22Rv1 (cell line): ENCODE measurements around the gene AGFG2.

Experiments
- H3K27ac ChIP-seq: fragments of 450-650 bp; 2 replicates; pipeline ENCODE4 v1.5.1; 2017
- ZFX ChIP-seq: fragments of 450-650 bp; IDR thresholded peaks from 2 replicates; pipeline ENCODE4 v1.6.1; 2017; ENCODE audit warnings: antibody characterized with exemption, borderline replicate concordance
- TF ChIP-seq, protein P1 (sequence below): fragments of 450-650 bp; IDR thresholded peaks from 2 replicates; pipeline ENCODE4 v1.5.1; 2017; ENCODE audit warnings: mild to moderate bottlenecking

AGFG2 gene

DNA sequence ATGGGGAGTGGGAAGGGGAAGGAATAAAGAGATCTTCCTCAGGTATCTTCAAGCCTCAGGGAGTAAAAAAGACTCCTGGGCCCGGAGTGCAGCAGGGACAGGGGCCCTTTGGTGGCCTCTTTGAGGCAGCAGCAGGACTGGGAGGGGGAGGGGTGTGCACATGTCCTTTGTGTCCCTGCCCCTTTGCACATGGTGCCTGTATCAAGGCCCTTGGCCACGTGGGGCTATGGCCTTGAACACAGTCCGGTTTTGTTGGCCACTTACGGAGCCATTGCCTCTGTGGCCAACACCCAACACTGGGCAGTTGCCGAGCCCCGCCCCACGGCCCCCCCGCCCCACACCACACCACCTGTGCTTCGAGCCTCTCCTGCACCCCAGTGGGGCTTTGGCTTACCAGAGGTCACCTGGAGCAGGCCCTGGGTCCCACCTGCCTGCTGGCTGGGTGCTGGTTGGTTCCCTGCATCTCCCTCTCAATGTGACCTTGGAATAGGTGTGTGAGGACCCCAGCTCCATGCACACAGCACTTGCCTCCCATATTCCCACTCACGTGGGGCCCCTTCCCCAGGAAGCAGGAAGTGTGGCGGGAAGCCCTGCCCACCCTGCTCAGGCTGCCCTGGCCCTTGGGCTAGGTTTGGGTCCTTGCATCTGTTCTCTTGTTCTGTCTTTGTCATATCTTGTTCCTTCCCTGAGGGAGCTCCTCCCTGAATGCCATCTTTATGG, 29.3 kb downstream of the AGFG2 start:
- TF ChIP-seq, protein P1, sequence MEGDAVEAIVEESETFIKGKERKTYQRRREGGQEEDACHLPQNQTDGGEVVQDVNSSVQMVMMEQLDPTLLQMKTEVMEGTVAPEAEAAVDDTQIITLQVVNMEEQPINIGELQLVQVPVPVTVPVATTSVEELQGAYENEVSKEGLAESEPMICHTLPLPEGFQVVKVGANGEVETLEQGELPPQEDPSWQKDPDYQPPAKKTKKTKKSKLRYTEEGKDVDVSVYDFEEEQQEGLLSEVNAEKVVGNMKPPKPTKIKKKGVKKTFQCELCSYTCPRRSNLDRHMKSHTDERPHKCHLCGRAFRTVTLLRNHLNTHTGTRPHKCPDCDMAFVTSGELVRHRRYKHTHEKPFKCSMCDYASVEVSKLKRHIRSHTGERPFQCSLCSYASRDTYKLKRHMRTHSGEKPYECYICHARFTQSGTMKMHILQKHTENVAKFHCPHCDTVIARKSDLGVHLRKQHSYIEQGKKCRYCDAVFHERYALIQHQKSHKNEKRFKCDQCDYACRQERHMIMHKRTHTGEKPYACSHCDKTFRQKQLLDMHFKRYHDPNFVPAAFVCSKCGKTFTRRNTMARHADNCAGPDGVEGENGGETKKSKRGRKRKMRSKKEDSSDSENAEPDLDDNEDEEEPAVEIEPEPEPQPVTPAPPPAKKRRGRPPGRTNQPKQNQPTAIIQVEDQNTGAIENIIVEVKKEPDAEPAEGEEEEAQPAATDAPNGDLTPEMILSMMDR = no peak
- TF ChIP-seq ZFX = no peak
- H3K27ac ChIP-seq = peak overlapping the region; percentile 74

DNA sequence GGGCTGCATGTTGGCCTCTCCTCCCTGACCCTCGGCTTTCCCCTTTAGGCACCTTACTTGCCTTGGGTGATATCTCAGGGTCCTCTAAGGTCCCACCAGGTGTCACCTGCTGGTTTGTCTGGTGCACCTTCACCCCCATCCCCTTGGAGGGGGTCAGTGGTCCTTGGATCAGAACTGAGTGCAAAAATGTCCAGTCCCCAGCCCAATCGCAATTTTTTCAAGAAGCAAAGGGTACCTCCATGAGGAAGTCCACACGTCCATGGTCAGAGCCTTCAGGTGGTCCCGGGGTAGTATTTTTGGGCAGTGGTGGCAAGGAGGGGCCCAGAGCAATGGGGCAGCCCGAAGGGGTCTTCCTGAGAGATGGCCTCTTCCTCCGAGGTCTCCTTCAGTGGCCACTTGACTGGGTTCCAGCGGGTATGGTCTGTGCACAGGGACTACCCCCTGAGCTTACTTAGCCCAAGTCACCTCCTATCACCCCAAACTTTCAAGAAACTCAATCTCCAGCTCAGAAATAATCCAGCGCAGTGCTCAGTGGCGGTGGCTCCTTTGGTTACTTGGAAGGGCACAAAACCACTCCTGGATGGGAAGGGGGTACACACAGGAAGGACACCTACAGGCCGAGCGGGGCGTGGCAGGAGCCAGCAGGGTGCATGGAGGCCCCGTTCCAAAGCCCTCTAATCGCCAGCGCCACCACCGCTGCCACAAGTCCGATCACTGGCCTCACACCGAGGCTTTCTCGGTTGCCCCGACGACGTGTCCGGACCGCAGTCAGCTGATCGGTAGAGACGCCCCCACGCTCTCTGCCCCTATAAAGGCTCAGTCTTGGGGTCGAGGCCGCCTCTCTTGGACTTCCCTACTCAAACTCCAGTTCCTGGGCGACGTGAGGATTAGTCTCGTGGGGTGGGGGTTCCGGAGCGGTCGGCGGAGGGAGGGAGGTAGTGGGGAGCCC, 30.2 kb downstream of the AGFG2 start:
- TF ChIP-seq ZFX = no peak
- TF ChIP-seq, protein P1 = peak; percentile 39

DNA sequence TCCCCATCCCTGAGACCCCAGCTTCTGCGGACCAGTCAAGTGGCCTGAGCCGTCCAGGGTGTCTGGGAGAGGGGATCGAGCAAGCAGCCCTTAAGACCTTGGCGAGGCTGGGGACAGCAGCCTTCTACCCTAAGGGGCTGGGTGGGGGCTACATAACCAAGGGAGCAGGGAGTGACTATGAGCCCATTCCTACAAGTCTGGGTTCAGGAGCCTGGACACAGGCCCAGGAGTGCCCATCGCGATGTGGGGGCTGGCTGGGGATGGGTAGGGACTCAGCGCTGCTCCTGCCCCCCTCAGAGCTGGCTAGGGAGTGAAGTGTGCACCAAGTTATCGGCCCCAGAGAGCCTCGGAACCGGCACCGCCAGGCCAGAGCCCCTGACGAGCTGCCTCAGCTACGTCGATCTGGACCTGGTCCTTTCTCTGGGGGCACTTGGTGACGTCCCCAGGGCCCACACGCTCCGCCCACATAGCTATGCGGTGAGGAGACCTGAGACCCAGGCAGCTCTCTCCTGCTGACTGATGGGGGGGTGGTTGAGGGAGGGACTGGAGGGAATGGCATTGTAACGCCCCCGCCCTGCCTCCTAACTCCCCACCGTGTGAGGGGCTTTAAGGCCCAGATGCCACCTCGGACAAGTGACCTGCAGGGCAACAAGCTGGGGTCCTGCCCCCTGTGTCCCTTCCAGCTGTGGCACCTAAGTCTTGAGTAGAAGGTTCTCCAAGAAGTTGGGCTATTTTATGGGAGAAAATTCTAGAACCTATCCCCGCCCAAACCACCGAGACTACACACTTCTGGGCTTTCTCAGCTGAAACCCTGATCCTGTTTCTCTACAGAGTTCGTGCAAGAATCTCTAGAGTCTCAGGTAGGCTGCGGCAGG, 32.2 kb downstream of the AGFG2 start:
- peak overlapping the region; percentile 74 for H3K27ac ChIP-seq
- TF ChIP-seq ZFX = no peak
- TF ChIP-seq, protein P1 = no peak

More for the DNA sequence above, 30.2 kb downstream of the AGFG2 start:
- H3K27ac ChIP-seq = peak overlapping the region; percentile 74

DNA sequence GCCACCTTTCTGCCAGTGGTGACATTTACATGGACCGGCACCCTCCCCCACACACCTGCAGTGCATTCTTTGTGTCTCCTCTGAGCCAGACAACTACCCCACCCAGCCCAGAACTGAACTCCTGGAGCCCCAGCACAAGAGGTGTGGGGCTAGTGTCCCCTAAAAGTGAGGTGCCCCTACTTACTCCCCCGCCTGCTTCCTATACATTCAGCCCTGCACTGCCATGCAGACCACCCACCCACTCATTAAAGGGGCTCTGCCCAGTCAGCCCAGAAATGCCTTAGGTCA, 32.8 kb downstream of the AGFG2 start:
- TF ChIP-seq, protein P1 = no peak
- H3K27ac ChIP-seq = peak overlapping the region; percentile 74

DNA sequence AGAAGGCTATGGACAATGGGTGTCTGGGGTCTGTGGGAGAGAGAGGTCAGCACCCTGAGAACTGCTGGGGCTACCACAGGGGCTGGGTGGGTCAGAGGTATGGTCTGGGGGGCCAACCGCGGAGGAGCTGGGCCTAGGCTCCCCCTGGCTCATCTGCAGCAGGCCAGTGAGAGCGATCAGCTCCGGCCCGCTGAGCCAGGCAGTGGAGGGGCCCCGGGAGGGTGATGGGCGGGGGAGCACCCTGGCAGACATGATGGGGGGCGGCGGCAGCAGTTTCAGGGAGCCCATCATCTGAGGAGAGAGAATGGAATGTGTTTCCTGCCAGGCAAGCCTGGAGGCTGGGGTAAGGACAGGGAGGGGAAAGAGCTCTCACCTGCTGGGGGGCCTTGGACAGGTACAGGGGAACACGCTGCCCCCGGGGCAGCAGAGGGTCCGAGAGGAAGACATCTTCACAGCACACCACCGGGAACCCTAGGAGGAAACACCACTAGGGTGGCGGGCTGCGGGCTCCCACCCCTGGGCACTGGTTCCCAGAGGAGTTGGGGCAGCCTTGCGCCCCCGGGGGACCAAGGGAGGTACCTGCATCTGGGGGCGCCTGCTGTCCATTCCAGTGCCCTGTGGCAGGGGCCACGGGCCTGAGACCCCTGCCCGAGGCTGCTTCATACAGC, 33.4 kb downstream of the AGFG2 start:
- TF ChIP-seq, protein P1 = no peak
- TF ChIP-seq ZFX = no peak
- peak overlapping the region; percentile 74; the same call in 1 of the 2 replicates for H3K27ac ChIP-seq

DNA sequence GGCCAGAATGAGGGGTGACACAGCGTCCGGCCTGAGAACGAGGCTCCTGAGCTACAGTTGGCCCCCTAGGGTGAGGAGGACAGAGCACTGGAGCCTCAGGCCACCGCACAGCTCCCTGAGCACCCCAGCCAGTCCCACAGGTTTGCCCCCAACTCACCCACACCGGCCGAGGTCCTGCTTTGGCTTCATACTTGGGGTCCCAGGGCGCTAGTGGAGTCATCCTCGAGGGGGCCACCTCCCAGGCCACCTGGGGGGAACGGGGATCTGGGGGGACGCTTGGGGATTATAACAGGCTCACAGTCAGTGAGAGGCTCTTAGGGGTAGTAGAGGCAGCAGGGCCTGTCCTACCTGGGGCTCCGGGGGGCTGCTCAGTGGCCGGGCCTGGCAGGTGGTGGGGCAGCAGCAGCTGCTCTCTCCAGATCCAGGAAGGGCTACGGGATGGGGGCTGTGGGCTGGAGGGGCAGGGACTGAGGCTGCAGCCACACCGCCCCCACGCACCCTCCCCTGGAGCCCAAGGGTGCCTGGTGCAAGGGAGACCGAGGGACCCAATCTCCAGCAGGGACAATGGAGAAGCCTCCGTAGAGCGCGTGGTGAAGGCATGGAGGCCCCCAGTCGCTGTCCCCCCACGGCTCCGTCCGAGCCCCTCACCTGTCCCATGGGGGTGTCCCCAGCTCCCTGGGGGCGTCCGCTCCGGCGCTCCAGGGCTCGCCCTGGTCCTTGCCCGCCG, 34.1 kb downstream of the AGFG2 start:
- no peak for TF ChIP-seq ZFX
- TF ChIP-seq, protein P1 = no peak
- H3K27ac ChIP-seq = no peak overlapping the region
